Mesothelial cell of epicardium (in vitro differentiated cells): Measurements from ENCODE around the gene CCBE1. TPM values are rescaled to one million over a fixed set of nuclear protein-coding genes. Genes with fewer than 3 reads are reported as not detected.
A peak's percentile ranks its signal among the peaks of the same experiment; 100 is the strongest.

Source experiments
- DNase-seq, 2 experiments: peaks; one replicate each; pipeline ENCODE4 v3.0.0; 2021; ENCODE audit warnings: low spot score in 2 of 2; ENCODE audit not compliant: unreplicated experiment in 2 of 2
- H3K27ac Mint-ChIP-seq: 2 replicates; pipeline ENCODE4 v1.8.0; 2021; ENCODE audit warnings: mixed read lengths
- H3K27me3 Mint-ChIP-seq: 2 replicates; pipeline ENCODE4 v1.8.0; 2021; ENCODE audit warnings: low read depth, mixed read lengths
- H3K36me3 Mint-ChIP-seq: 2 replicates; pipeline ENCODE4 v1.8.0; 2021; ENCODE audit warnings: mixed read lengths
- H3K4me1 Mint-ChIP-seq: 2 replicates; pipeline ENCODE4 v1.8.0; 2021; ENCODE audit warnings: mixed read lengths
- H3K4me3 Mint-ChIP-seq: 2 replicates; pipeline ENCODE4 v1.8.0; 2021; ENCODE audit warnings: mild to moderate bottlenecking, moderate library complexity, mixed read lengths
- H3K9me3 Mint-ChIP-seq: 2 replicates; pipeline ENCODE4 v1.8.0; 2021; ENCODE audit warnings: mixed read lengths
- CTCF ChIP-seq: fragments of 200-600 bp; sonication (generic); IDR thresholded peaks from one replicate; pipeline ENCODE4 v1.5.0; 2021; ENCODE audit warnings: antibody characterized with exemption; ENCODE audit not compliant: unreplicated experiment
- total RNA-seq: library from RNA; stranded (reverse); gene quantifications from 3 replicates; pipeline ENCODE4 v1.2.1, GENCODE V29; 2021

CCBE1 gene
- total RNA-seq, 1 donor from 2014 or later = 71.1 TPM

- H3K27ac Mint-ChIP-seq = no peak overlapping the region
- H3K9me3 Mint-ChIP-seq = peaks cover 6% of the 10 kb centered on the region
- H3K4me1 Mint-ChIP-seq = peaks cover 48% of the 10 kb centered on the region
- TF ChIP-seq CTCF = no peak
- no peak for DNase-seq
- H3K36me3 Mint-ChIP-seq = peaks cover 7% of the 10 kb centered on the region
- H3K27me3 Mint-ChIP-seq = peaks cover 18% of the 10 kb centered on the region
- no peak overlapping the region for H3K4me3 Mint-ChIP-seq
Measured at GRCh38 chr18:59610546-59611140, 86.6 kb downstream of the CCBE1 start.

GRCh38 chr18:59609654-59610053 lies 87.6 kb downstream of the CCBE1 start:
- no peak for TF ChIP-seq CTCF
- Mint-ChIP-seq H3K27me3 (peaks cover 12% of the 10 kb centered on the region), H3K4me1 (peaks cover 42% of the 10 kb centered on the region), H3K36me3 (peaks cover 7% of the 10 kb centered on the region), H3K9me3 (peaks cover 6% of the 10 kb centered on the region), H3K27ac (no peak overlapping the region), H3K4me3 (no peak overlapping the region)
- DNase-seq = no peak

- peaks cover 12% of the 10 kb centered on the region for H3K27me3 Mint-ChIP-seq
- peaks cover 39% of the 10 kb centered on the region for H3K4me1 Mint-ChIP-seq
- no peak overlapping the region for H3K4me3 Mint-ChIP-seq
- peaks cover 7% of the 10 kb centered on the region for H3K36me3 Mint-ChIP-seq
- peaks cover 6% of the 10 kb centered on the region for H3K9me3 Mint-ChIP-seq
- no peak for TF ChIP-seq CTCF
- DNase-seq = no peak
- no peak overlapping the region for H3K27ac Mint-ChIP-seq
Measured at GRCh38 chr18:59607471-59607870, 89.8 kb downstream of the CCBE1 start.

GRCh38 chr18:59607078-59607379 lies 90.2 kb downstream of the CCBE1 start:
- peaks cover 7% of the 10 kb centered on the region for H3K36me3 Mint-ChIP-seq
- DNase-seq = no peak
- no peak for TF ChIP-seq CTCF
- H3K4me1 Mint-ChIP-seq = peaks cover 36% of the 10 kb centered on the region
- H3K9me3 Mint-ChIP-seq = peaks cover 6% of the 10 kb centered on the region
- no peak overlapping the region for H3K4me3 Mint-ChIP-seq
- H3K27ac Mint-ChIP-seq = peak overlapping the region; percentile 64
- H3K27me3 Mint-ChIP-seq = peaks cover 12% of the 10 kb centered on the region

GRCh38 chr18:59606193-59607077 lies 90.8 kb downstream of the CCBE1 start:
- Mint-ChIP-seq H3K27me3 (peaks cover 12% of the 10 kb centered on the region), H3K9me3 (peaks cover 7% of the 10 kb centered on the region), H3K27ac (peak overlapping the region; percentile 64), H3K36me3 (peaks cover 7% of the 10 kb centered on the region), H3K4me3 (no peak overlapping the region), H3K4me1 (peaks cover 36% of the 10 kb centered on the region)
- TF ChIP-seq CTCF = no peak
- DNase-seq = no peak
